HG02623 (cell line): ENCODE measurements around the gene NR1H3.
"Not testable (repeated sequence)": the region's sequence is repeated elsewhere in the genome, so short reads cannot be mapped to it uniquely, and the experiment has no call there.

Experiments
- ATAC-seq: cut with Tn5 transposase; IDR thresholded peaks from one replicate; pipeline ENCODE4 v1.9.1; 2021; ENCODE audit warnings: moderate library complexity; ENCODE audit not compliant: unreplicated experiment

NR1H3 gene

DNA sequence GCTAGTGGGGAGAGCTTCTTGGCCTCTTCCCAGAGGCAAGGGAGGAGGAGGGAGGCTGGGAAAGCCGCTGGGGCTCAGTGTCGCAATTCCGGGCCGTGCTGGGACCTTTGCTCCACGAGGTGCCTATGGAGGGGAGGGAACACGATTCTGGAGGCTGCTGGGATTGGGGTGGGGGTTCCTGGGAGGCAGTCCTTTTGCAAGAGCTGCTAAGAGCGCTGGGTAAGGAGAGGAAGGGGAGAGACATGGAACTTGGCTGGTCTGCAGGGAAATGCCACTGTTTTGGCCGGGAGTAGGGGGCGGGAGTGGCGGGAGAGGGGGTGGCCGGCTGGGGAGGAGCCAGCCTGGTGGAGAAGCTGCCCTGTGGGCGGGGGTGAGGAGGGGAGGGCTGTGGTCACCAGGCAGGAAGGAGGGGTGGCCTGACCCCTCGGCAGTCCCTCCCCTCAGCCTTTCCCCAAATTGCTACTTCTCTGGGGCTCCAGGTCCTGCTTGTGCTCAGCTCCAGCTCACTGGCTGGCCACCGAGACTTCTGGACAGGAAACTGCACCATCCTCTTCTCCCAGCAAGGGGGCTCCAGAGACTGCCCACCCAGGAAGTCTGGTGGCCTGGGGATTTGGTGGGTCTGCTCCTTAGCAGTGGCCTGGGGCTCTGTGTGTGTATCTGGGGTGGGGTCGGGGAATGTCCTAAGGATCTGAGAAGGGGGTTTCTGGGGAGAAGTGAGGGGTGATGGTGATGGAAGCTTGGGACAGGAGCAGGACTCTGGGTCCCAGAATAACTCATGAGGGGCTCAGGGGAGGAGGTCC lies at the start of gene NR1H3:
Gene NR1H3, plus strand, starts transcription at position 480 of the 800 bp plus-strand sequence. CDS start 1,221 bp downstream, outside the sequence.
- no peak for ATAC-seq

DNA sequence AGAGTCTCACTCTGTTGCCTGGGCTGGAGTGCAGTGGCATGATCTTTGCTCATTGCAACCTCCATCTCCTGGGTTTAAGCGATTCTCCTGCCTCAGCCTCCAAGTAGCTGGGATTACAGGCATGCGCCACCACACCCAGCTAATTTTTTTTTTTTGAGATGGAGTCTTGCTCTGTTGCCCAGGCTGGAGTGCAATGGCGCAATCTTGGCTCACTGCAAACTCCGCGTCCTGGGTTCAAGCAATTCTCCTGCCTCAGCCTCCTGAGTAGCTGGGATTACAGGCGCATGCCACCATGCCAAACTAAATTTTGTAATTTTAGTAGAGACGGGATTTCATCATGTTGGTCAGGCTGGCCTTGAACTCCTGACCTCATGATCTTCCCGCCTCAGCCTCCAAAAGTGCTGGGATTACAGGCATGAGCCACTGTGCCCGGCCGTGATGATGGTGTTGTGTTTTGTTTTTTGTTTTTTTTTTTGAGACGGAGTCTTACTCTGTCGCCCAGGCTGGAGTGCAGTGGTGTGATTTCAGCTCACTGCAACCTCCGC lies 49.7 kb upstream of the NR1H3 start:
- ATAC-seq, result not testable (repeated sequence)

- no peak for ATAC-seq
Observed at GRCh38 chr11:47208628-47209027, 49.2 kb upstream of the NR1H3 start.

DNA sequence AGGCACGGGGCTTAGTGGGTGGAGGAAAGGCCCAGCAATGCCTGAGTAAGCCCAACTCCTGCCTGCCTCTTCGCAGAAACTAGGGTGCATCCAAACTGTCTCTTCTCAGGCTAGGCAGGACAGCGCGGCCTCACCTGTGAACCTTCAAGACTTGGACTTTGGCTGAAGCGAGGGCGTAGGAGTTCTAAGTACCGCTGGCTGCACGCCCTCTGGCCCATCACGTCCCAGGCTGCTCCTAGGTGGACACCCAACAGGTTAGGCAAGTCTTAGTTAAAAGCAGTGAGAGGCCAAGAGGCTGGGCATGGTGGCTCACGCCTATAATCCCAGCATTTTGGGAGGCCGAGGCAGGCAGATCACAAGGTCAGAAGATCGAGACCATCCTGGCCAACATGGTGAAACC lies 44.9 kb upstream of the NR1H3 start:
- no peak for ATAC-seq

GRCh38 chr11:47213950-47214565 lies 43.7 kb upstream of the NR1H3 start:
- peak; percentile 31 for ATAC-seq

DNA sequence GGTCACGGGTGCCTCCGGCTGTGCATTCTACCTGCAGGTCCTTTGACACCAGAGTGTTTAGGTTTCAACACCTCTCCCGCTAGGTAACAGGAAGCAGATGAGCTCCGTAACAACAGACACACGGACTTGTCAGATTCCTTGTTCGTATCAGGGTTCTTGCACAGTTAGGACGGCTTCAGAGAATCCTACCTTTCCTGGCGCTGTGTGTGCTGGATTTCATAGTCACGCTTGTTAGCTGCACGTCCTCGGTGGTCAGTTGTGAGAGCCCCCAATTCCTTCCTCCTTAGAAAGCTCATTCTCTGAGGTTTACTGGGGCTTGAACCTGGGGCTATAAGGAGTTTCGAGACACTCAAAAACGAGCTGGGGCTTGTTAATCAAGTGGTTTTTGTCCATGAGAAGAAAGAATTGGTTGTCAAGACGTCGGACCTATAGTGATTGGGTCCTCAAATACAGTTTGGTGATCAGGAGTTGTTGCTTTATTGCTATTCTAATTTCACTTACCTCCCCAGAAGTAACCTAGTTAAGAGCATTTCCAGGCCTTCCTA lies 42.4 kb upstream of the NR1H3 start:
- no peak for ATAC-seq

GRCh38 chr11:47216121-47216798 lies 41.5 kb upstream of the NR1H3 start:
- peak; percentile 33 for ATAC-seq

GRCh38 chr11:47220401-47220821 lies 37.4 kb upstream of the NR1H3 start:
- no peak for ATAC-seq

GRCh38 chr11:47222696-47223095 lies 35.1 kb upstream of the NR1H3 start:
- ATAC-seq, result no peak

DNA sequence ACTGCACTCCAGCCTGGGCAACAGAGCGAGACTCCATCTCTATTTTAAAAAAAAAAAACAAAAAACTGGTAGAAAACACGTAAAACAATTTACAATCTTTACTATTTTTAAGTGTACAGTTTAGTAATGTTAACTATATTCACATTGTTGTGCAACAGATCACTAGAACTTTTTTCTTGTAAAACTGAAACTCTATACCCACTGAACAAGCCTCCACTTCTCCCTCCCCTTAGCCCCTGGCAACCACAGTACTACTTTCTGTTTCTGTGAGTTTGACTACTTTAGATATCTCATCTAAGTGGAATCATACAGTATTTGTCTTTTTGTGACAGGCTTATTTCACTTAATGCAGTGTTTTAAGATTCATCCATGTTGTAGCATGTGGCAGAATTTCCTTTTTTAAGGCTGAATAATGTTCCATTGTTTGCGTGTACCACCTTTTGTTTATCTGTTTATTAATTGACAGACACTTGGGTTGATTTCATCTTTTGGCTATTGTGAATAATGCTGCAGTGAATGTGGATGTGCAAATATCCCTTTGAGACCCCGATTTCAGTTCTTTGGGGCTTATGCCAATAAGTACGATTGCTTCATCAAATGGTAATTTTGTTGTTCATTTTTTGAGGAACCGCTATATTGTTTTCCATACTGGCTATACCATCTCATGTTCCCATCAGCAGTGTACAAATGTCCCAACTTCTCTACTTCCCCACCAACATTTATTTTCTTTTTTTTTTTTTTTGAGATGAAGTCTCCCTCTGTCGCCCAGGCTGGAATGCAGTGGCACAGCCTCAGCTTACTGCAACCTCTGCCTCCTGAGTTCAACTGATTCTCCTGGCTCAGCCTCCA lies 32.0 kb upstream of the NR1H3 start:
- peak; percentile 67 for ATAC-seq

- no peak for ATAC-seq
Observed at GRCh38 chr11:47229161-47229560, 28.6 kb upstream of the NR1H3 start.

- ATAC-seq, result no peak
Observed at GRCh38 chr11:47233051-47233450, 24.7 kb upstream of the NR1H3 start.

DNA sequence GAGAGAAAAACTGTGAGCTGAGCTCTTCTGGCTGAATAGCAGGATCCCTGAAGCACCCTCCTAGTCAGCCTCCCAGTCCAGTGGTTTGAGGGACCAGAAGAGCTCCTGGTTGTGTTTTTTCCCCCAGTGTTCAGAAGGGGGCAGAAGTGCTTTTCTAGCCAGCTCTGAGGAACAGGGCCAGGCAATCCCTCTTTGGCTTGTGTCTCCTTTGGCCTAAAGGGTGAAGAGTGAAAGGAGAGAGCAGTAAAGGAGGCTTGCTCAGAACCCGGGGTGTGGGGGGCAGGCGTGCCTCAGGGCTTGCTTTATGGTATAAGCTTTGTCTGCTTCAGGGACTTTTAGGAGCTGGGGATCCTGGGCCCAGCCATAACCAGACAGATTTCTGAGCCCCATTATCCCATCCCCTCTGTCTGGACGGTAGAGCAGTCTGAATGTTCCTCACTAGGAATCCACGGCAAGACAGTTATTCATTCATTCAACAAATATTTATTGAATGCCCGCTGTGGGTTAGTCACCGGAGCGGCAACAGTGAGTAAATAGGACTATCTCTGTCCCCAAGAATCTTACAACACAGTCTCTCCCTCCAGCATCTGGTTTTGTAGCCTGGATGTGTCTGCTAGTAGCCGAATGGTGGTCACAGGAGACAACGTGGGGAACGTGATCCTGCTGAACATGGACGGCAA lies 23.7 kb upstream of the NR1H3 start:
- no peak for ATAC-seq

- no peak for ATAC-seq
Observed at GRCh38 chr11:47234669-47235100, 23.1 kb upstream of the NR1H3 start.

GRCh38 chr11:47235163-47235562 lies 22.6 kb upstream of the NR1H3 start:
- ATAC-seq, result no peak

DNA sequence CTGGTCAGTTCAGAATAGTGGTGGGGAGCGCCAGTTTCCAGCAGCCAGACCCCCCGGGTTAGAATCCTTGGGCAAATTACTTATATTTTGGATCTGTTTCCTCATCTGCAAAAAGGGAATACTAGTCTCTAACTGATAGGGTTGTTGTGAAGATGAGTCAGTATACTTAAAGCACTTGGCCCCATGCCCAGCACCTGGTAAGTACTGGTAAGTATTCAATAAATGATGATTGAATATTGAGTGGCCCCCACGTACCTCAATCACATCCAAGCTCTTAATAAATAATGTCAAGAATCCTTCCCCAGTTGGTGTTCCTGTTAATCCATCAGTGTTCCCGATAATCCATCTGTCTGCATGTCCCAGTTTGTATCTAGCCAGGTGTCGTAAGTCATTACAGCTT lies 21.3 kb upstream of the NR1H3 start:
- no peak for ATAC-seq

- no peak for ATAC-seq
Observed at GRCh38 chr11:47239852-47240251, 17.9 kb upstream of the NR1H3 start.

DNA sequence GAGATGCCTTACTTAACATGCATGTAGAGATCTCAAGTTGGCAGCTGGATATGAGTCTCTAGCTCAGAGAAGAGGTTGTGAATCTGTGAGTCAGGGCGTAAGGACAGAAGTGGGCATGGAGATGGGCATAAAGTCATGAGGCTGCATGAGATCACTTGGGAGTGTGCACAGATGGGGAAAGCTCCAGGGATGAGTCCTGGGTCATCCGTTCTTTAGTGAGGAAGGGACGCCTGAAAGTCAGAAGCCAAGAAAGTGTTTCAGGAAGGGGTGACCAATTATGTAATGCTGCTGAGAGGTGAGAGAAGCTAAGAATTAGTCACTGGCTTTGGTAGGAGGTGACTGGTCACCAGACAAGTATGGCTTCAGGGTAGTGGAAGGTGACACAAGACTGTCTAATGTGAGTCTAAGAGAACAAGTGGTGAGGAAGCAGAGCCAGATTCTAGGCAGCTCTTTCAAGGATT lies 15.9 kb upstream of the NR1H3 start:
- no peak for ATAC-seq

GRCh38 chr11:47242596-47243192 lies 15.1 kb upstream of the NR1H3 start:
- ATAC-seq, result no peak
